HG02571 (cell line): ENCODE results near the gene SUSD2.

ENCODE experiments used
- ATAC-seq: cut with Tn5 transposase; IDR thresholded peaks from one replicate; pipeline ENCODE4 v1.9.1; 2021; ENCODE audit warnings: mild to moderate bottlenecking, moderate library complexity; ENCODE audit not compliant: unreplicated experiment

The SUSD2 gene

GRCh38 chr22:24148266-24149197 is 32.8 kb upstream of the SUSD2 start:
- no peak for ATAC-seq

- no peak for ATAC-seq
Observed at GRCh38 chr22:24149198-24149590, 32.1 kb upstream of the SUSD2 start.

GRCh38 chr22:24153353-24153752 is 27.9 kb upstream of the SUSD2 start:
- no peak for ATAC-seq

- no peak for ATAC-seq
Observed at GRCh38 chr22:24153959-24154358, 27.3 kb upstream of the SUSD2 start.

- ATAC-seq, result no peak
Observed at GRCh38 chr22:24154826-24155225, 26.5 kb upstream of the SUSD2 start.

GRCh38 chr22:24155627-24156140 is 25.6 kb upstream of the SUSD2 start:
- ATAC-seq, result peak; percentile 26

GRCh38 chr22:24156141-24156912 is 25.0 kb upstream of the SUSD2 start:
- peak; percentile 37 for ATAC-seq

GRCh38 chr22:24156913-24157821 is 24.1 kb upstream of the SUSD2 start:
- peak; percentile 61 for ATAC-seq

- ATAC-seq, result no peak
Observed at GRCh38 chr22:24157822-24158135, 23.5 kb upstream of the SUSD2 start.

- ATAC-seq, result no peak
Observed at GRCh38 chr22:24159650-24160049, 21.6 kb upstream of the SUSD2 start.

- no peak for ATAC-seq
Observed at GRCh38 chr22:24160546-24160945, 20.7 kb upstream of the SUSD2 start.

- no peak for ATAC-seq
Observed at GRCh38 chr22:24161485-24161884, 19.8 kb upstream of the SUSD2 start.

- ATAC-seq, result no peak
Observed at GRCh38 chr22:24161909-24162308, 19.4 kb upstream of the SUSD2 start.

- no peak for ATAC-seq
Observed at GRCh38 chr22:24162436-24162835, 18.9 kb upstream of the SUSD2 start.

- ATAC-seq, result no peak
Observed at GRCh38 chr22:24164243-24164642, 17.0 kb upstream of the SUSD2 start.

GRCh38 chr22:24164940-24165339 is 16.3 kb upstream of the SUSD2 start:
- no peak for ATAC-seq

GRCh38 chr22:24165673-24166072 is 15.6 kb upstream of the SUSD2 start:
- ATAC-seq, result no peak

GRCh38 chr22:24166811-24167210 is 14.5 kb upstream of the SUSD2 start:
- no peak for ATAC-seq

- ATAC-seq, result no peak
Observed at GRCh38 chr22:24169439-24170058, 11.7 kb upstream of the SUSD2 start.

- no peak for ATAC-seq
Observed at GRCh38 chr22:24170188-24170587, 11.1 kb upstream of the SUSD2 start.
